Prostate gland (tissue), 2 donors: Measurements from ENCODE around the gene PAK1.

ENCODE experiments used
- CTCF ChIP-seq, 4 experiments: fragments of 200-600 bp in 2 of 4; fragments of 450-650 bp in 2 of 4; sonication (generic) in 2 of 4; IDR thresholded peaks; 1 replicate in 3 of 4; 2 replicates in 1 of 4; pipeline ENCODE4 v1.5.1; 2016 to 2019; ENCODE audit warnings: antibody characterized with exemption in 4 of 4, mild to moderate bottlenecking in 2 of 4, moderate library complexity in 2 of 4
- POLR2AphosphoS5 ChIP-seq: sonication (generic); formaldehyde crosslinking; IDR thresholded peaks from one replicate; pipeline ENCODE4 v1.6.1; 2017; ENCODE audit warnings: antibody characterized with exemption

- TF ChIP-seq CTCF (IDR thresholded peaks at IDR 0.05) (no peak), POLR2AphosphoS5 (no peak)
Observed at GRCh38 chr11:77387701-77388100, 86.2 kb downstream of the PAK1 start.
